Caki2 (cell line): ENCODE results near the gene RNF220. TPM values are rescaled to one million over a fixed set of nuclear protein-coding genes. Genes with fewer than 3 reads are reported as not detected.

Source experiments
- DNase-seq: peaks from one replicate; pipeline ENCODE4 v3.0.0-alpha.2; 2015; ENCODE audit warnings: low read depth
- in situ Hi-C: cut with HindIII; loops from 2 replicates; pipeline ENCODE4 v1.10.0; 2016; ENCODE audit warnings: low sequenced_read_pairs, low pct_unique_long_range_greater_than_20kb, mixed read lengths
- total RNA-seq: library from RNA; depleted of rRNA; stranded (reverse); fragments of >200 nt; shearing (Covaris generic); gene quantifications from 2 replicates; pipeline ENCODE4 v1.2.3, GENCODE V29; 2014; ENCODE audit warnings: low replicate concordance

Gene RNF220
- total RNA-seq, 1 experiment from 2014 or later: 69.8 TPM

DNA sequence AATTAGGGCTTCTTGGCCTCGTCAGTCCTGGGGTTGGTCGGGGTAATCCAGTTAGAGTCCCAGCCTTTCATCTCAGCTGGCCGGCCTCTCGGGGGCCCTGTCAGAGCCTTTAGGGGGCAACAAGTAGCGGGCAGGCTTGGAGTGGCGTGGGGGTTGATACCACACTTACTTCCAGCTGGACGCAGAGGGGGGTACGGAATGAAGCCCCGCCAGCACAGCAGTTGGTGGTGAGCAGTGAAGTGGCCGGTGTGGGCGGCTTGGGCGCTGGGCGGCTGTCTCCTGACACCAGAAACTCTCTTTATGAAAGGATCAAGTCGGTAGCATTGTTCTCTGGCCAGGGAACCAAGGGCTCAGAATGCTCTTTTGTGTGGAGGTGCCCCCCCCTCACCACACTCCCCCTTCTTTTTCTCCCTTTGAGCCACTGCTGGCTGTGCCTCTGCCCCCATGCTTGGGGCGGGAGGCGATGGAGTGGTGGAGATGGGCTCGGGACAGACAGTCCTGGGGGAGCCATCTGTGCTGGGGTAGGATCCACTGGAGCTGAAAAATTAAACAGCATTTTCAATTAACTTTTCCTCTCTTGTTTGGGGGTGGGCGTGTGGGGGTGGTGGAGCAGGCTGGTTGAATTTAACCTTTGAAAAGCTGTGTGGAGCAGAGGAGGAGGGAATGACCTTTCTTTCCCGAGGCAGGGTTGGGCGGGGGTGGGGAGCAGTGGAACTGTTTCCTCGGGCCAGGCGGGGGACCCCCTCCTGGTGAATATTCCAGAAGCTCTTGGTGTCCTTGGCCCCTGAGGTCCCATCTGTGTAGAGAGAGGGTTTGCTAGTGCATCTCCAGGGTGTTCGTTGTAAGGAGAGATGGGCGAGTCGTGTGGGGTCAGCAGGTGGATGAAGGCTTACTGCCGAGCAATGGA, 102.7 kb downstream of the RNF220 start:
- in situ Hi-C loops: no loop called here
- no peak for DNase-seq

DNA sequence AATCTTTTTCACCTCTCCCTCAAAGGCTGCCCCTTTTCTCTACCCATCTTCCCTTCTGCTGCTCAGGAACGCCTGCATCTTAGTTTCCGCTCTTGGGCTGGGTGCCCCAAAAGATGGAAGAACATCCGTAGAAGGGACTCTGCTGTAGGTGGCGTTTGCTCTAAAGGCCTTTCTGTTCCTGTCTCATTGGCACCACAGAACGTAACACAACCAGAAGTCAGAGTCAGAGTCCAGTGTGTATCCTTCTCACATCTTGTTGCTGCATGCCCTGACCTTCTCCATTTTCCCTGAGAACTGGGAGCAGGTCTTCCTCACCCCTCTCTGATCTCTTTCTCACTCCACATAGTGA, 103.3 kb downstream of the RNF220 start:
- DNase-seq: no peak
- in situ Hi-C loops: no loop called here

DNA sequence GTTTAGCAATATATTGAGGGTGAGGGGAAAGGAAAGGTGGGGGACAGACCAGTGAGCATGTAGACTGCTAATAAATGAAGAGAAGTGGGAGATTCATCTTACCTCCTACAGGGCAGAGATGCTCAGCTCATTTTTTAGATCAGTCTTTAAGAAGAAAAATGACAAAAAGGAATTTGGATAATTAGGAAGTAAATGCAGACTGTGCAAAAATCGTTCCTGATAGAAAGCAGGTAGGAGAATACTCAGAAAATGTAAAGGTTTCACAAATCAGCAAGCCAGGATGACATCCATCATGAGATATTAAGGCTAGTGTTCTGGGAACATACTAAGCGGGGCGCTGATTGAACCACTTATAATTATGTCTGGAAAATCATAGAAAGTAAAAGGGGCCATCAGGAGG, 106.3 kb downstream of the RNF220 start:
- no peak for DNase-seq
- in situ Hi-C loops: no loop called here

DNA sequence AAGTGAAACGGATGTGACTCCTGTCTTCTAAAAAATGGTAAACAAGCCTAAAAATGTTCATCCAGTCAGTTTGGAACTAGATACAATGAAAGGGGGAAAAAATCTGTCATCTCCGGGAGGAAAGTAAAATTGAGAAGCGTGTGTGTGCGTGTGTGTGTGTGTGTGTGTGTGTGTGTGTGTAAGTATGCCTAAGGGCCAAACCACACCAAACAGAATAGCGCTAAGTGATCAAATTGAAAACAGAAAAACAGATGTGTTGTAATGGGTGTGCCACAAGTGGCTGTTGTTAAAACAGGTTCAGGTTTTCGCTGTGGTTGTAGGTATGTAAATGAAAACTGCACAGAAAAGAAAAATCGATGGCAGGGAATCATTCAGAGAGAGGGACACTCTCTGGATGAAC, 106.7 kb downstream of the RNF220 start:
- no peak for DNase-seq
- in situ Hi-C loops: no loop called here

DNA sequence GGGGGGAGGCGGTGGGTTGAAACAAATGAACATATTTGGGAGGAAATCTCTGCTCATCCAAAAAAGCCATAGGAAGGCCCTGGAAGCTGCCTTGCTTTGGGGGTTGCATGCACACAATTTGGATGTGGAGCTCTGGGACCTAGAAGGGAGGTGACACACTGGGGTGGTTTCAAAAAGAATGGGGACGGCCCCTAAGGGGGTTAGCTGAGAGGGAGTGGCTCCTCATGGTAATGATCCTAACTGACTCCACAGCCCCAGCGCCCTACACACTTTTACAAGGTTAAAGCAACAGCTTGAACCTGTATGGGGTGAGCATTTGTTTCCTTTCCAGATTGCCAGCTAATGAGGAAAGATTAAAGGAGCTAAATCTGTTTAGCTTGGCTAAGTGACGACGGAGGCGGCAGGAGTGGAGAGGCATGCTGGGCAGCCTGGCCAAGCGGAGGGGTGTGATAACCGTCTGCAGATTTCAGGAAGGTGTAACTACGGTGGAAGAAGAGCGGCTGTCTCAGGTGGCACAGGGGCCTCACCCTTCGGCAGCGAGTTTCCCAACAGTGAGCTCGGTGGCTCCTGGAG, 107.3 kb downstream of the RNF220 start:
- no peak for DNase-seq
- in situ Hi-C loops: no loop called here

DNA sequence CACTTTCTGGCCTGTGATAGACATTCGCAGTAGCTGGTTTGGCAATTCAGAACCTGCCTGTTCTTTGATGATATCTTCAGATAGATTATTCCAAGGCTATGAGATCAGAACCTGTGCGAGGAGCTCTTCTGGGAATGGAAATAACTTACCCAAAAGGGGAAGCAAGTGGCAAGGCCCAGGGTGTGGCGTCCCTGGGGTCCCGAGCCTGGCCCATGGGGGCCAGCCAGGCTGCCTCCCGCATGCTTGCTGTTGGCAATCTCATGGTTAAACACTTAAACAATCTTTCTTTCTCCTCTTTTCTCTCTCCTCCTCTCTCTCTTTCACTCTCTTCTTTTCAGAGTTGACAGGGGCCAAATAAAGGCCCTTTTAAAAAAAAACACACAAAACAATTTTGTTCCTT, 108.1 kb downstream of the RNF220 start:
- DNase-seq: no peak
- in situ Hi-C loops: no loop called here

DNA sequence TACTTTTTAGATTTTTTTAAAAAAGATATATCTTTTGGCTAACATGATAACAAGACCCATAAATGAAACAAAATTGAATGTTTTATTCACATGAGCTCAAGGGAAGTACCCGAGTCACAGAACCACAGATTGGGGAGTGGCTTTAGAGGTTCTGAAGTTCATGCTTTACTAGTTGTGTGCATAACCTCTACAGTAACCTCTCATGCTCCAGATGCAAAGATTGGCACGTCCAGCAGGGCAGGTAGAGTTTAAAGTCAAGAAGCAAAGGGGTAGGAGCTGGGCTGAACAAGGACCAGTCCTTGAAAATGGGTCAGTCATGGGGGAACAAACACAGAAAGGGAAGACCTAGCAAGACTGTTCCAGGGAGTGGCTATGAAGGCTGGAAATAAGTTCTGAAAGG, 109.6 kb downstream of the RNF220 start:
- in situ Hi-C loops: no loop called here
- DNase-seq: no peak

DNA sequence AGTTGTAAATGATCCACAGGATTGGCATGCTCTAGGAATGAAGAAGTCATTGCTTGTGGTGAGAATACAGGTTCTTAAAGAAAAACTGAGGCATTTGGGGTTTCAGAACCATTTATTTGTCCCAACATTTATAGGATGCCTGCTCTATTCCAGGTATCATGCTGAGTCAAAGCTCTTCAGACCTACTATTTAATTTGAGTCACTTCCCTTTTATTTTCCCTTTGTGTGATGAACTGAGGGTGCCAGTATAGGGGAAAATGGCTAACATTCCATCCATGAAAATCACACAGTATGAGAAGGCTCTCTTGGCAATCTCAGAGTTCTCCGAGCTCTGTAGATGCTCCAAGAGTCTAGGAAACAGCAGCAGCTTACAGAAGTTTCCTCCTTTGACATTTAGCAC, 110.4 kb downstream of the RNF220 start:
- in situ Hi-C loops: no loop called here
- DNase-seq: no peak

DNA sequence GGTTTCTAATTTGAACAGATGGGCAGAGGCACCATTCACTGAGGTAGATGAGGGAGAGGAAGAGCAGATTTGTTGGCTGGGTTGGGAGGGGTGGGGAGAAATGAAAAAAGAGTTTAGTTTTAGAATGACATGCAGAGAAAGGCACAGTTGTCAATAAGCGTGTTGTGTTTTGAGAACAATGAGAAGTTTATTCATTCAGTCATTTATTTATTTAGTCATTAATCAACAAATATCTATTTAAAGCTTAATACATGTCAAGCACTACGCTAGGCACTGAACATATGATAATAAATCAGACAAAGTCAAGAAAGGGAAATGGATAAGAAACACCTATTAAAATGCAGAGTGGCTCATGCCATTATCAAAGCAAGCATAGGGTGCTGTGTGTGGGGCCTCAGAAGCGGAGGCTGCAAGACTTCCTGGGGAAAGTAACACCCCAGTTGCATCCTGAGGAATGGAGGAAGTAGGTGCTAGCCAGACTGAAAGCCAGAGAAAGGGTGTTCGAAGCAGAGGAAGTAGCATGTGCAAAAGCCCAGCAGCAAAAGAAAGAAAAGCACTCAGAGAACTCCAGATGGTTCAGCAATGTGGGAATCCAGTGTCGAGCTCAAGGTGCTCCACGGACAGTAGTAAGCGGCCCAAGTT, 114.1 kb downstream of the RNF220 start:
- in situ Hi-C loops: no loop called here
- no peak for DNase-seq

DNA sequence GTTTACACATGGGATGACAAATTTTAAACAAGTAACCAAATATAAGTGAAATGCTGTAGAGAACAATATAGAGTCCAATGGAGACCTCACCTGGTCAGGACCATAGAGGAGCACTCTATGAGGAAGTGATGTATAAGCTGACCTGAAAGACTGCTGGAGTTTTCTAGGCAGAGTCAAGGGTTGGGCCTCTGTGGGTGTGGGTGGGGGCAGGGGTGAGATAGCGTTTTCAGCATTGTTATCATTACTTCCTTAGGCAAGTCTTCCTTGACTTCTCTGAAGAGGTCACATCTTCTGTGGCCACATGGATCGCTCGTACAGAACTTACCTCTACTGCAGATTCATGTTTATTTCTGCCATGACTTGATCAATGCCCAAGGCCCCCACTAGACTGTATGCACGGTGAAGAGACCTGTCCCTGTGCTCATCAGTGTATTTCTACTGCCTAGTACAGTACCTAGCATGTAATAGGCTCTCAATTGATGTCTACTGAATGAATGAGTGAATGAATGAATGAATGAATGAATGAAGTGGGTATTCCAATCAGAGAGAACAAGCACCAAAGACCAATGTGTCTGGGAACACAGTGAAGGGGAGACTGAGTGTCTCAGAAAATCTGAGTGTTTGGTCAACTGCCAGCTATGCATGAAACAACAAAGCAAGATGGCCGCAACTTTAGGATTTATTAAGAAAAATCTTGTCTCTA, 116.5 kb downstream of the RNF220 start:
- DNase-seq: no peak
- in situ Hi-C loops: no loop called here

DNA sequence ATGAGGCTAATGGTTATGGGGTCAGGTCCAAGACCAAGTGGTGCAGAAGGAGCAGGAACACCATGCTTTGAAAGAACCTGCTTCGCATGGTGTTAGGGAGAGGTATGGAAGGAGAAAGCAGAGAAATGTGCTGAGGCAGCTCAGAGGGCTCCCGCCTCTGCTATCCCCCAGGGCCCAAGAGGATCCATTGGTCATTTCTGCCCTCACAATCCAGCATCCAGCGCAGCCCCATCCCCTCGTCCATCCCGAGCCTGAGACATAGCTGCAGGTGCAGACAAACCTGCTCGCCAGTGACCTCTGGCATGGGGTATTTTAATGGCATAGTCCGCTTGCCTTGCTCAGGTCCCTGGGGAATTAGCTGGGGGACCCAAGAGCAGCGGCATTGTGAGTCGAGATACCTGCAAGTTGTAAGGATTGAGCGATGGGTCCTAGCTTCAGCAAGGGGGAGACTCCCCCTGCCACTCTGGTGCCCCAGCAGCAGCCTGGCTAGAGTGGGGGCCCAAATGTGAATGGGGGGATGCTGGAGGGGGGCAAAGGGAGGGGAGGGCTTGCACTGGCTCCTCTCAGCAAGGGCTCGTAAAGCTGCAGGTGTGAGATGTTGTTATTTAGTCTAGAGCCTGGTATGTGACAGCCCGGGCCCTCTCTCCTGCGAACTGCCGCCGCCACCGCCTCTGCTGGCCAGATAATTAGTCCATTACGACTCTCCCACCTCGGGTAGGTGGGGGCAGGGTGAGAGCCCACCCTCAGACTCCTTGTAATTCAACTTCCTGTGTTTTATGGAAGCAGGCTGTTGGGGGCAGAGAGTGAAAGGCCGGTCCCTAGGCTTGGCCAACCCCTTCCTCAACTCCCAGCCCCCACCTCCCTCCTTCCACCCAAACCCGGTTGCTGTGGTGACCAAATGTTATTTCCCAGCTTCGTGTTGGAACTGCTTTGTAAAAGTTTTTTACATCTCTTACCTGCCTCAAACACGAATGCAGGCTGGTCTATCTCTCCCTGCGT, 118.8 kb downstream of the RNF220 start:
- in situ Hi-C loops: no loop called here

DNA sequence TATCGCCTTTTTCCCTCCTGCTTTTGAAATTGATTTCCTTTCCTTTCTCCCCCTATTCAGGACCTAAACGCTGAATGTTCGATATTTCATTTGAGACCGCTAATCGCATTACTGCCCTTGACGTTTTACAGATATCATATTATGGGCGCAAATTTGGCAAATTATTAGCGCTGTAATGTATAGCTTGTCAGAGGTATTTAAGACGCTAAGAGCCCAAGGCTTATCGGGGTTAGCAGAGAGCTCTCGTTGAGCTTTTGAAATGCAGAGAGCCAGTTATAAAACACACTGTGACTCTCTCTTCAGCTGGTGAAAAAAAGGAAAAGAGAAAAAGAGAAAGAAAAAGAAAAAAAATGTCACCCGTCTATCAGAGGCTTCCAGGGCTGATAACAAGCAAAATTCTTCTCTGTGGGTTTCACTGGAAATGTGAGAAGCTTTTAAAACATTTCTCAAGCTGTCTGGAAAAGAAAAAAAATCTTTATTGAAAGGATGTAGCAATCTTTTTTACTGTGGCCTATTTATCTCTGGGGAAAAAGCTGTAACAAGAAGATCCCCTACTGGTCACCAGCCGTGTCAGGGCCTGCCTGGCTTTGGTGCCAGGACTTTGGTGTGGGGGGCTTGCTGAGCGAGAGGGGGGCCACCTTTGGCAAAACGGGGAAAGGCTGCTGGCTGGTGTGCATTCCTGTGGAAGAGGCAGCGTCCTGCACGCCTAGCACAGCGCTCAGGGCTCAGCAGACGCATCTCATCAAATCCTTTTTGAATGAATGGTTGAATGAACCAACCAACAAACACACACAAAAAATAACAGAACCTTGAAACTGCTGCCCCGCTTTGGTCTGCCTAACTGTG, 119.8 kb downstream of the RNF220 start:
- DNase-seq: no peak
- in situ Hi-C loops: no loop called here

More for the DNA sequence above, 118.8 kb downstream of the RNF220 start:
- no peak for DNase-seq

DNA sequence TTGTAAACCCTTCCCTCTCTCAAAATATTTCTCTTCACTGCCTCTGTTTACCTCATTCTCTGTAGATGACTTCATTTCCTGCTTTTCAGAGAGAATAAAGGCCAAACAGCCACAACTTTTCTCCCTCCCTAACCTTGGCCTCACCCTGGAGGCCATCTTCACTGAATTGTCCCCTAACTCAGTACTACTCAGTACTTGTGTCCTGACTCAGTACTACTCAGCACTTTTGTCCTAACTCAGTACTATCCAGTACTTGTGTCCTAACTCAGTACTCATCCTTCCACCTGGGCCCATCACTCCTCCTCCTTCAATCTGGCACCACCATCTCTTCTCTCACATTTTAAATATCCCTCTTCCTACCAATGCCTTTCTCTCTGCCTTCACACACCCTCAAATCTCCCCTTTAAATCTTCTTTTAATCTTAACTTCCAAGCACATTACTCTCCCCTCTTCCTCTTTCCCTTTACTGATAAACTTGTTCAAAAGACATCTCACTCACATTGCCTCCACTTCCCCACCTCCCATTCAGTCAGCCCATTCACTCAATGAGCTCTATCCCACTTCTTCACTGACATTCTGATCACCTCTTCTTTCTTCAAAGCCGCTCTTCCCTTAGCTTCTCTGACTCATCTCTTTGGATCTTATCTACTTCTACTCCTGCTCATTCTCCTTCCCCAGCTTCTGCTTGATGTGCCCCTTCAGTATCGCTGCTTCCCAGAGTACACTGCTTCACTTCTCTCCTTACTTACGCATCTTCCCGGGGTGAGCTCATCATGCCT, 121.4 kb downstream of the RNF220 start:
- in situ Hi-C loops: no loop called here
- no peak for DNase-seq

DNA sequence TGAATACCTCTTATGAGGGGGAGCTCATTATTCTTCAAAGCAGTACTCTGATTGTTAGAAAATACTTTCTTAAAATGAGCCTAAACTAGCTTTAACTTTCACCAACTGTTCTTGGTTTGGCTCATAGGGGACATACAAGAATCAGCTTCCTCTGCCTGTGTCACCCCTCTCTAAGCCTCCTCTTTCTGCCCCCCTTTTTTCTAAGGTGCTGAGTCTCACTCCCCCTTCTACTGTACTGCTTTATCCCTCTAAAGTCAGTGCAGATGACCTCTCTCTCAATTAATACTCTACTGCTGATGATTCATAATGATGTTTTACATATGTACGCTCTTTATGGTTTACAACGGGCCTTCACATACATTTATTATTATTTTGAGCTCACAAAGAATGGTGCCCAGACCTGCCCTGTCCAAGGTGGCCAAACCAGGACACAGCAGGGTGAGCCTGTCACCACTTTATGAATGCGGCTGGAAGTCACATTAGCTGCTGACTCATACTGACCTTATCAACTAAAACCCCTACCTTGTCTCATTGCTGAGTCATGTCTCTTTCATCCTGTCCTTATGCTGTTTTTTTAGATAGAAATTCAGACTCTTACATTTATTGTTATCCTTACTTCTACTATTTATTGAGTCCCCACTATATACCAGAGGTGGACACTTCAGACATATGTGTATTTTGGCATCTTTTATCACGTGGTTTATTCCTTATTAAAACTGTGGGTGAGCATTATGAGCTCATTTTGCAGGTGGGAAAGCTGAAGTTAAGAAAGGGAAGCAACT, 126.9 kb downstream of the RNF220 start:
- DNase-seq: peak; percentile 77
- in situ Hi-C loops: no loop called here

DNA sequence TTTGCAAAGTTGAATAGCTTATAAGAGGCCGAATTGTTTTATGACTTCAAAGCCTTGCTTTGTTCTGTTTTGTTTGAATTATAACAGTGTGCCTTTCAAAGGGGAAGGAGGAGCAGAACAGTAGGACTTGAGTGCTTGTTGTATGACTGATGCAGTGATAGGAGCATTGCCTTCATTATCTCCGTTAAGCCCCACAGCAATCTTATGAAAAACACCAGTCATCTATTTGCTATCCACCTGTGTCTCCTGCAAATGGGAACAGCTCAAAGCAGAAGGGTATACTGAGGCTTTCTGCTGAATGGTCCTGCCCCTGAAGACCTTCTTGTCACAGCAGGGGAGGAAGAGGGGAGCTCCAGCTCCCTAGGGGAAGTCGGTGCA, 127.5 kb downstream of the RNF220 start:
- in situ Hi-C loops: no loop called here
- no peak for DNase-seq

DNA sequence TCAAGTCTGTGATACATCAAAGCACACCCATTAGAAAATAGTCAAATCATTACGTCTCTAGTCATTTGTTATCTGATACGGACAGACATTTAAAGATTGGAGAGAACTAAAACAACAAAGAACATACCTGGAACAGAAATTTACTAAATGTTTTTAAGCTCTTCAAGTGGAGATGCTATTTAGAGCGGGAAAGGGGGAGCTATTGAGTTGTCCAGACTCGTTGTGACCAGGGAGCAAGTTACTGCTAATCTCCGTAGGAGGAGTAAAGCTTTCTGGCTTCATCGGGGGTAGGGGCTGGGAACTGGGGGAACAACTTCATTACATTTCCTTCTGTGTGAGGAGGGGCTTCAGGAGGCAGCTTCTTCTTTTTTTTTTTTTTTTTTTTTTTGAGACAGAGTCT, 129.7 kb downstream of the RNF220 start:
- in situ Hi-C loops: no loop called here
- no peak for DNase-seq
